OCI-LY3 (cell line): Measurements from ENCODE around the gene SPACA4.

Source experiments
- H2AFZ ChIP-seq: fragments of 200-600, 300-600 bp; shearing (Covaris generic); 2 replicates; pipeline ENCODE4 v1.6.0; 2014; ENCODE audit warnings: antibody characterized with exemption, low read depth, low read length
- H3K27ac ChIP-seq: fragments of 200-600, 300-600 bp; sonication (generic); 2 replicates; pipeline ENCODE4 v1.5.1; 2014; ENCODE audit warnings: mild to moderate bottlenecking, low read length, moderate library complexity, mixed read lengths
- H3K27me3 ChIP-seq: fragments of 200-600, 300-600 bp; sonication (generic); 2 replicates; pipeline ENCODE4 v1.6.1; 2014; ENCODE audit warnings: low read depth, low read length, mixed read lengths
- H3K36me3 ChIP-seq: fragments of 200-600, 300-600 bp; sonication (generic); replicated peaks from 2 replicates; pipeline ENCODE3; 2014; ENCODE audit warnings: low read depth, low read length, mixed read lengths
- H3K4me1 ChIP-seq: fragments of 300-600, 200-600 bp; sonication (generic); 2 replicates; pipeline ENCODE4 v1.6.1; 2014; ENCODE audit warnings: low read length, mixed read lengths
- H3K4me2 ChIP-seq: fragments of 200-600, 300-600 bp; sonication (generic); 2 replicates; pipeline ENCODE4 v1.6.1; 2014; ENCODE audit warnings: low read length, mixed read lengths
- H3K4me3 ChIP-seq: fragments of 300-600, 200-600 bp; sonication (generic); 2 replicates; pipeline ENCODE4 v1.5.1; 2014; ENCODE audit warnings: antibody characterized with exemption, mild to moderate bottlenecking, low read length, moderate library complexity
- H3K79me2 ChIP-seq: fragments of 300-600, 200-600 bp; shearing (Covaris generic); 2 replicates; pipeline ENCODE4 v1.6.1; 2014; ENCODE audit warnings: mild to moderate bottlenecking, low read length, mixed read lengths
- H3K9ac ChIP-seq: fragments of 300-600, 200-600 bp; shearing (Covaris generic); 2 replicates; pipeline ENCODE4 v1.6.0; 2014; ENCODE audit warnings: mild to moderate bottlenecking, low read length, moderate library complexity
- H3K9me3 ChIP-seq: fragments of 200-600, 300-600 bp; shearing (Covaris generic); 2 replicates; pipeline ENCODE4 v1.6.1; 2014; ENCODE audit warnings: low read length, mixed read lengths; ENCODE audit not compliant: insufficient read depth
- H4K20me1 ChIP-seq: fragments of 200-600, 300-600 bp; sonication (generic); 2 replicates; pipeline ENCODE4 v1.6.1; 2016; ENCODE audit warnings: low read length, mixed read lengths; ENCODE audit not compliant: insufficient read depth
- EZH2phosphoT487 ChIP-seq: fragments of 200-600 bp; shearing (Covaris generic); IDR thresholded peaks from 2 replicates; pipeline ENCODE4 v1.6.1; 2018; ENCODE audit warnings: antibody characterized with exemption, mixed run types, low read depth
- TF ChIP-seq, protein P1 (sequence below): fragments of 200-600, 300-600 bp; sonication (generic); IDR thresholded peaks from 2 replicates; pipeline ENCODE4 v1.5.1; 2014; ENCODE audit warnings: antibody characterized with exemption, low read length, low read depth

The SPACA4 gene

DNA sequence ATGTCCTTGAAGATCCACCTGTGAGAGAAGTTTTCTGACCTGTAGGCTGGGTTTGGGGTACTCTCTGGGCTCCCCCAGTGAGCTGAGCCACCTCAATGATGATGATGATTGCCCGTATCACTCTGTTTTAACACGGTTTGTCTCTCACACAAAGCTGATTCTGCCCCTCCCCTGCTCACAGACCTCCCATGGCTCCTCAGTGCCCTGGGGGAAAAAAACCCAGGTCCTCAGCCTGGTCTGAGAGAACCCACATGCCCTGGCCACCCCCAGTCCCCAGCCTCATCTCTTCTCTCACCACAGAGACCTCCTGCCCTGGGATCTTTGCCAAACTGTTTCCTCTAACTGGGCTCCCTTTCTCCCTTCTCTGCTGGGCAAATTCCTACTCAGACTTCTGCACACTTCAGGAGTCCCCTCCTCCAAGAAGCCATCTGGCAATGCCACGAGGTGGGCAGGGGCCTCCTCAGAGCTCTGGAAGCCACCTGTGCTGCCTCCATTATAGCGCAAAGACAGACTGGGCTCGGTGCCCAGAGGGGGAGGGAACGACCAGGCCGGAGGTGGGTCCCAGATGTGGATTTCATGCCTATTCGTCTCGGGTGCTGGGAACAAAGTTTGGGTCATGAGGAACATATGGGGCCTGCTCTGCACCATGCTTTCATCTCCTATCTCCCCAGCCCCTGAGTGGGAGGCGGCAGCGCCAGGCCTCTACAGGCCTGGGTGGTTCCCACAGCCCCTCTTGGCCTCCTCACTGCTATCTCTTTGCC lies 47.9 kb downstream of the SPACA4 start:
- no peaks in the 10 kb centered on the region for H3K4me1 ChIP-seq
- no peak overlapping the region for H3K4me3 ChIP-seq
- H3K27me3 ChIP-seq, result 0 out of 2 replicates have a peak, but pooled peaks cover 3% of the 10 kb centered on the region
- no peaks in the 10 kb centered on the region for H3K79me2 ChIP-seq
- no peaks in the 10 kb centered on the region for H3K36me3 ChIP-seq
- H4K20me1 ChIP-seq, result no peaks in the 10 kb centered on the region
- H3K9me3 ChIP-seq, result no peaks in the 10 kb centered on the region
- no peak overlapping the region for H3K9ac ChIP-seq
- no peak for TF ChIP-seq EZH2phosphoT487
- TF ChIP-seq, protein P1, sequence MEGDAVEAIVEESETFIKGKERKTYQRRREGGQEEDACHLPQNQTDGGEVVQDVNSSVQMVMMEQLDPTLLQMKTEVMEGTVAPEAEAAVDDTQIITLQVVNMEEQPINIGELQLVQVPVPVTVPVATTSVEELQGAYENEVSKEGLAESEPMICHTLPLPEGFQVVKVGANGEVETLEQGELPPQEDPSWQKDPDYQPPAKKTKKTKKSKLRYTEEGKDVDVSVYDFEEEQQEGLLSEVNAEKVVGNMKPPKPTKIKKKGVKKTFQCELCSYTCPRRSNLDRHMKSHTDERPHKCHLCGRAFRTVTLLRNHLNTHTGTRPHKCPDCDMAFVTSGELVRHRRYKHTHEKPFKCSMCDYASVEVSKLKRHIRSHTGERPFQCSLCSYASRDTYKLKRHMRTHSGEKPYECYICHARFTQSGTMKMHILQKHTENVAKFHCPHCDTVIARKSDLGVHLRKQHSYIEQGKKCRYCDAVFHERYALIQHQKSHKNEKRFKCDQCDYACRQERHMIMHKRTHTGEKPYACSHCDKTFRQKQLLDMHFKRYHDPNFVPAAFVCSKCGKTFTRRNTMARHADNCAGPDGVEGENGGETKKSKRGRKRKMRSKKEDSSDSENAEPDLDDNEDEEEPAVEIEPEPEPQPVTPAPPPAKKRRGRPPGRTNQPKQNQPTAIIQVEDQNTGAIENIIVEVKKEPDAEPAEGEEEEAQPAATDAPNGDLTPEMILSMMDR, result no peak
- no peak overlapping the region for H2AFZ ChIP-seq
- H3K27ac ChIP-seq, result no peak overlapping the region
- H3K4me2 ChIP-seq, result no peak overlapping the region

DNA sequence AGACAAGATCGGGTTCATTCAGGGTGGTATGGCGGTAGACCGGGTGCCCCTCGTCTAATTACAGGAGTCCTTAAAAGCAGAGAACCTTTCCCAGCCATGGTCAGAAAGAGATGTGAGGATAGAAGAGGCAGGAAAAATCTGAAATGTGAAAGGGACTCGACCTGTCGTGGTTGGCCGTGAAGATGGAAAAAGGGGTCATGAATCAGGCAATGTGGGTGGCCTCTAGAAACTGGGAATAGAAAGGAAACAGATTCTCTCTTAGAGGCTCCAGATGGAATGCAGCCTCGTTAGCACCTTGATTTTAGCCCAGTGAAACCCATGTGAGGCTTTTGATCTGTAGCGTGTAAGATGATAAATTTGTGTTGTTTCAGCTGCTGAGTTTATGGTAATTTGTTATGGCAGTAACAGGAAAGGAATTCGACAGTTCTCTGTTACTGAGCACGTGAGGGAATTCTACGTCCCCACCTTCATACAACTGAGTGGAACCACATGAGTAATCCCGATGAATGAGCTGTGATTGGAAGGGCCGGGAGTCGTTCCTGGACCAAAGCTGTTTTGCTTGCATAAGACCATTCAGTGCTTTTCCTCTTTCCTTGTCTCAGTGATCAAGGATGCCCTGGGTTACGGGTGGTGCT lies 50.4 kb downstream of the SPACA4 start:
- H3K9ac ChIP-seq, result no peak overlapping the region
- TF ChIP-seq, protein P1, result no peak
- no peak for TF ChIP-seq EZH2phosphoT487
- H4K20me1 ChIP-seq, result no peaks in the 10 kb centered on the region
- H3K9me3 ChIP-seq, result no peaks in the 10 kb centered on the region
- H2AFZ ChIP-seq, result no peak overlapping the region
- no peaks in the 10 kb centered on the region for H3K79me2 ChIP-seq
- H3K4me1 ChIP-seq, result peaks cover 9% of the 10 kb centered on the region
- no peaks in the 10 kb centered on the region for H3K27me3 ChIP-seq
- no peaks in the 10 kb centered on the region for H3K36me3 ChIP-seq
- no peak overlapping the region for H3K4me3 ChIP-seq
- H3K27ac ChIP-seq, result no peak overlapping the region
- H3K4me2 ChIP-seq, result no peak overlapping the region
